Adipocyte (in vitro differentiated cells): ENCODE measurements around the gene CHTOP.
A peak's percentile ranks its signal among the peaks of the same experiment; 100 is the strongest.

Experiments used
- DNase-seq: peaks from one replicate; pipeline ENCODE4 v3.0.0-alpha.2; 2015; ENCODE audit warnings: low read depth
- H3K27me3 ChIP-seq: replicated peaks from 2 replicates; pipeline ENCODE4 v1.7.0; 2013; ENCODE audit warnings: mild to moderate bottlenecking, low read length, moderate library complexity; ENCODE audit not compliant: control insufficient read depth, insufficient read depth
- H3K36me3 ChIP-seq: 2 replicates; pipeline ENCODE4 v1.7.0; 2013; ENCODE audit warnings: low read length, mild to moderate bottlenecking, moderate library complexity; ENCODE audit not compliant: control insufficient read depth, insufficient read depth, severe bottlenecking
- H3K4me1 ChIP-seq: 2 replicates; pipeline ENCODE4 v1.7.0; 2013; ENCODE audit warnings: mild to moderate bottlenecking, low read length, moderate library complexity; ENCODE audit not compliant: control insufficient read depth, insufficient read depth
- H3K4me3 ChIP-seq: 2 replicates; pipeline ENCODE4 v1.7.0; 2013; ENCODE audit warnings: mild to moderate bottlenecking, low read length, moderate library complexity
- H3K9ac ChIP-seq: 2 replicates; pipeline ENCODE4 v1.7.0; 2013; ENCODE audit warnings: mild to moderate bottlenecking, low read length, moderate library complexity
- H3K9me3 ChIP-seq: 2 replicates; pipeline ENCODE4 v1.7.0; 2013; ENCODE audit warnings: mild to moderate bottlenecking, low read length, moderate library complexity; ENCODE audit not compliant: control insufficient read depth

CHTOP gene

DNA sequence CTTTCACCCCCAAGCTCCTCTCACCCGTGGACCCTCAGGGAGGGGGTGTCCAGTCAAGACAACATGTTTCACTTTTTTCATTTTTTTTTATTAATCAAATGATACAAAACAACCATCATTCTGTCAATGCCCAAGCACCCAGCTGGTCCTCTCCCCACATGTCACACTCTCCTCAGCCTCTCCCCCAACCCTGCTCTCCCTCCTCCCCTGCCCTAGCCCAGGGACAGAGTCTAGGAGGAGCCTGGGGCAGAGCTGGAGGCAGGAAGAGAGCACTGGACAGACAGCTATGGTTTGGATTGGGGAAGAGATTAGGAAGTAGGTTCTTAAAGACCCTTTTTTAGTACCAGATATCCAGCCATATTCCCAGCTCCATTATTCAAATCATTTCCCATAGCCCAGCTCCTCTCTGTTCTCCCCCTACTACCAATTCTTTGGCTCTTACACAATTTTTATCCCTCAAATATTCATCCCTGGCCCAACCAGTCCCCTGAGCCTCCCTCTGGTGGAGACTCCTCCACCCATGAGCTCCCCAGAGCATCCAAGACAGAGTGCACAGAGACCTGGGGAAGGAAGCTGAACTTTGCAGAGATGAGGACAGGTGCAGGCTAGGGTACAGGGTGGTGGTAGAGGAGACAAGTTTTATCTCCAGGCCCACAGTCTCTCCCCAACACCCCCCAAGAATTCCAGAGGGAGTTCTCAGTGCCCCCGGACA, 19.5 kb upstream of the CHTOP start:
- H3K9ac ChIP-seq: no peak overlapping the region
- peaks cover 49% of the 10 kb centered on the region for H3K4me1 ChIP-seq
- no peak for DNase-seq
- no peaks in the 10 kb centered on the region for H3K9me3 ChIP-seq
- no peak overlapping the region for H3K4me3 ChIP-seq
- no peaks in the 10 kb centered on the region for H3K27me3 ChIP-seq
- peaks cover 11% of the 10 kb centered on the region for H3K36me3 ChIP-seq

DNA sequence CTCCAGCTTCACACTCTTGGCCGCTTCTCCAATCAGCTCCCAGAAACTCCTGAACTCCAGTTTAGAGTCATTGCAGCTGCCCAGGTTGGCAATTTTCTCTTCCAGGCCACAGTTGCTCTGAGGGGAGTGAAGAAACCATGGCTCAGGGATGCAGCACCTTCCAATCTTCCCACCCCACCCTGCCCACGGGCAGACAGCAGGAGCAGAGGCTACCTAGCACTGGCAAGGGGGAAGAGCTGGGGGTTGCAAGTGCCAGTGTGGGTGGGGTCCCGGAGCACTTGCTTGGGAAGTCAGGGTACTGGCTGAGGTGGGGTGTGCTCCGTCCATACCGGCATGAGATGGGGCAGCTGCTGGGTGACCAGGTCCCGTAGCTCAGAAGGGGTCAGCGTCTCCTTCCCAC, 19.0 kb upstream of the CHTOP start:
- Histone ChIP-seq H3K27me3 (no peaks in the 10 kb centered on the region), H3K4me1 (peaks cover 43% of the 10 kb centered on the region), H3K9me3 (no peaks in the 10 kb centered on the region), H3K9ac (no peak overlapping the region), H3K36me3 (peaks cover 16% of the 10 kb centered on the region), H3K4me3 (no peak overlapping the region)
- no peak for DNase-seq

DNA sequence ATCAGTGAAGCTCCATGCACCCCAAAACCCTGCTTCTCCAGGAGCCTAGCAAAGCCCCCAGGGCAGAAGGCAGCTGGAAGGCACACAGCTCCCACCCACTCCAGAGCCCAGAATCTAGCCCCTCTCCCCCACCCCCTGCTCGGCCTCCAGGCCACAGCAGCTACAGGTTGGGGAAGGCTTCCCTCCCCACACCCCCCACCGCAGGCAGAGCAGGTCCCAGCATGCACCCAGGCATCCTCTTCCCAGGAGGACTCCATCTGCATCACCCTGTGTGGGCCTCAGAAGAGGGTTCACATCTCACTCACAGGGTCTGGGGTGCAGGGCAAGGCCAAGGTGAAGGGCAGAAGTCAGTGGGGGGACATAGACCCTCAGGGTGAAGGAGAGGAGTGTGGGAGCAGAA, 18.5 kb upstream of the CHTOP start:
- peaks cover 21% of the 10 kb centered on the region for H3K36me3 ChIP-seq
- DNase-seq: no peak
- H3K9me3 ChIP-seq: no peaks in the 10 kb centered on the region
- no peak overlapping the region for H3K4me3 ChIP-seq
- no peak overlapping the region for H3K9ac ChIP-seq
- H3K27me3 ChIP-seq: no peaks in the 10 kb centered on the region
- peaks cover 38% of the 10 kb centered on the region for H3K4me1 ChIP-seq

DNA sequence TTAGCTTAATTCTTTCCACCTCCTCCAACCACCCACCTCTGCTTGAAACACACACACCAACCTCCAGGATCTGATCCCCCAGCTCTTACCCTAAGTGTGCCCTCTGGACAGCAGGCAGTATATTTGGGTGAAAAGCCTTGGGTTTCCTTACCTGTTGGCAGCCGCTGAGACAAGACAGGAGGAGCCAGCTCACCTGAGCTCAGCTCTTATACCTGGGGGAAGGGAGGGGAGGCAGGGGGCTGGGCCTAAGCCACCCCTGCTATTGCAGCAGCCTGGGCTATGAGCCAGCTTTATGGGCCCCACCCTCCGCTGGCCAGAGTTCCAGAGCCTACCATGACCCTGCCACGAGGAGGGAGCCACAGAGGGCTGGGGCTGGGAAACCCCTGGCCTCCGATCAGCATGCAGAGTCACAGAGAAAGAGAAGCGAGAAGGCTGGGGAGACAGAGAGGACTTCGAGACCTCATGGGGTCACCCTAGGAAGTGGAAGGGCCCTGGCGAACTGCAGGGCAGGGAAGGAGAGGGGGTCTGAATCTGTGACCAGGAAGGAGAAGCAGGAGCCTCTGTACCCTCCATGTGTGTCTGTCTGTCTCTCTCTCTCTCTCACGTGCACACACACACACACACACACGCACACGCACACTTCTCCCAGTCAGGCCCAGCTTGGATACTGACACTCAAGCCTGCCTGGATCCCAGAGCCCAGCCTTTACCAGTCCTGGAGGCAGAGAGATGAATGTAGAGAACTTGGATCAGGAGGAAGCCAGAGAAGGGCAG, 17.5 kb upstream of the CHTOP start, which contains the start of gene S100A14:
TSS of gene S100A14 (minus strand) at position 182 of the 773 bp plus-strand sequence. CDS start 467 bp downstream, outside the sequence.
- Histone ChIP-seq H3K4me3 (no peak within 1 kb of the TSS), H3K9me3 (no peaks in the 10 kb centered on the region), H3K9ac (peak within 1 kb of the TSS; percentile 52), H3K36me3 (peaks cover 26% of the 10 kb centered on the region), H3K27me3 (no peaks in the 10 kb centered on the region), H3K4me1 (peaks cover 32% of the 10 kb centered on the region)
- DNase-seq: no peak

DNA sequence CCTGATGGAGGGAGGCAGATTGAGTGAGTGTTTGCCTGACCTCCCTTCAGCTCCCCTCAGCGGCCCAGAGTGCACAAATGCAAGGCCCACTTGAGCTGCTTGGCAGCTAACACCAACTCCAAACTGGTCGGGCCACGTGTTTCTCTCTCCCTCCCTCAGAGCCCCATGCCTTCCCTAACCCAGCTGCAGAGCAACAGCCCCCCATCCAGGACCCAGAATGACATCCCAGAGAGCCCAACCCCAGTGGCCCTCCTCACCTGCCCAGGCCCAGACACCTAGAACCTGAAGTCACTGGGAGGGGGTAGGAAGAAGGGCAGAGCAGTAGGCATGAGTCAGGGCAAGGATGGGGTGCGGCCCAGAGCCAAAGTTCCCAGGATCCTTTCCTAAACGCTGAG, 17.0 kb upstream of the CHTOP start:
- peak overlapping the region; percentile 52 for H3K9ac ChIP-seq
- peaks cover 27% of the 10 kb centered on the region for H3K4me1 ChIP-seq
- DNase-seq: no peak
- peaks cover 26% of the 10 kb centered on the region for H3K36me3 ChIP-seq
- H3K27me3 ChIP-seq: no peaks in the 10 kb centered on the region
- H3K9me3 ChIP-seq: no peaks in the 10 kb centered on the region
- H3K4me3 ChIP-seq: no peak overlapping the region

DNA sequence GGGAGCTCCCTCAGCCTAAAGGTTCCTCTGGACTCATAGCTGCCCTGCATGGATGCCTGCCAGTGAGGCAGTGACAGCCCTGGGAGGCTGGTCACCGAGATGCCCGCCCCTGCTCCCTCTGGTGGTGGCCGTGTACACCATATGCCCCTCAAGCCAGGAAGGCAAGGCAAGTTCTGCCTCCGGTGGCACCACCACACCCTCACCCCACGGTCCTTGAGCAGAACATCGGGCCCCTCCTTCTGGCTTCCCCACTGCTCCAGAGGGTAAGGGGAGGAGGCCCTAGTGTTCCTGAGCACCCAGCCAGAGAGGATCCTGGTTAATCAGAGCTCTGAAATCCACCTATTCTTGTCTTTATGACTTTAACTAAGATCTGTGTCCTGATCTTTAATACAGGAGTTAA, 16.2 kb upstream of the CHTOP start:
- Histone ChIP-seq H3K27me3 (no peaks in the 10 kb centered on the region), H3K36me3 (peaks cover 34% of the 10 kb centered on the region), H3K4me3 (no peak overlapping the region), H3K4me1 (peaks cover 32% of the 10 kb centered on the region), H3K9me3 (no peaks in the 10 kb centered on the region), H3K9ac (peak overlapping the region; percentile 56)
- no peak for DNase-seq

DNA sequence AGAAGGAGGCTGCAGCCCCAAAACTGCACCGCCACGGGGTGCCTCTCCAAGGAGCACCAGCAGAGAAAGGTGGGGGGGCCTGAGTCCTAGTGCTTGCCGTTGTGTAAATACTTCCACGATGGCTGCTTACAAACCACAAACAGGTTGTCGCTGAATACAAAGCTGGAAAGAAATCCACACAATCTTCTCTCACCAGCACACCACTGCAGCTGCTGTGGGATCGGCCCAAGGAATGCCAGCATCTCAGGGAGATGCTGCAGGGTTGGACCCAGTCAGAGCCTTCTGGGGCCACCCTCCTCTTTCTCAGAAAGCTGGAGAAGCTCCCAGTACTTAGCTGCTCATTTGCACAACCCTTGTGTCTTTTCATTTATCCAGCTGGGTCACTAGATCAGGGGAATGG, 14.7 kb upstream of the CHTOP start:
- Histone ChIP-seq H3K9me3 (no peaks in the 10 kb centered on the region), H3K27me3 (no peaks in the 10 kb centered on the region), H3K4me1 (peaks cover 37% of the 10 kb centered on the region), H3K9ac (no peak overlapping the region), H3K36me3 (peaks cover 40% of the 10 kb centered on the region), H3K4me3 (no peak overlapping the region)
- no peak for DNase-seq

DNA sequence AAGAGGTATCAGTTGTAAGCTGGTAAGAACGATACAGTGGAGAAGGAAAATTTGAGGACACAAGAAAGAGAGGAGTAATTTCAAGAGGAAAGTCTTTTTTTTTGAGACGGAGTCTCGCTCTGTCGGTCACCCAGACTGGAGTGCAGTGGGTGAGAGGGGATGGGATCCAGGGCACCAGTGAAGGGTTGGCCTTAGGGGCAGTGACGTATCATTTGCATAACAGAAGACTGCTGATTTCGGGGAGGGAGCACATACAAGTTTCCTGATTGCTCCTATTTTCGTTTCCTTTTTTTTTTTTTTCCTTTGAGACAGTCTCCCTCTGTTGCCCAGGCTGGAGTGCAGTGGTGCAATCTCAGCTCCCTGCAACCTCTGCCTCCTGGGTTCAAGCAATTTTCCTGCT, 10.8 kb upstream of the CHTOP start:
- no peak for DNase-seq
- H3K36me3 ChIP-seq: peaks cover 48% of the 10 kb centered on the region
- no peaks in the 10 kb centered on the region for H3K27me3 ChIP-seq
- no peak overlapping the region for H3K4me3 ChIP-seq
- H3K4me1 ChIP-seq: peaks cover 52% of the 10 kb centered on the region
- peak overlapping the region; percentile 59 for H3K9ac ChIP-seq
- no peaks in the 10 kb centered on the region for H3K9me3 ChIP-seq

DNA sequence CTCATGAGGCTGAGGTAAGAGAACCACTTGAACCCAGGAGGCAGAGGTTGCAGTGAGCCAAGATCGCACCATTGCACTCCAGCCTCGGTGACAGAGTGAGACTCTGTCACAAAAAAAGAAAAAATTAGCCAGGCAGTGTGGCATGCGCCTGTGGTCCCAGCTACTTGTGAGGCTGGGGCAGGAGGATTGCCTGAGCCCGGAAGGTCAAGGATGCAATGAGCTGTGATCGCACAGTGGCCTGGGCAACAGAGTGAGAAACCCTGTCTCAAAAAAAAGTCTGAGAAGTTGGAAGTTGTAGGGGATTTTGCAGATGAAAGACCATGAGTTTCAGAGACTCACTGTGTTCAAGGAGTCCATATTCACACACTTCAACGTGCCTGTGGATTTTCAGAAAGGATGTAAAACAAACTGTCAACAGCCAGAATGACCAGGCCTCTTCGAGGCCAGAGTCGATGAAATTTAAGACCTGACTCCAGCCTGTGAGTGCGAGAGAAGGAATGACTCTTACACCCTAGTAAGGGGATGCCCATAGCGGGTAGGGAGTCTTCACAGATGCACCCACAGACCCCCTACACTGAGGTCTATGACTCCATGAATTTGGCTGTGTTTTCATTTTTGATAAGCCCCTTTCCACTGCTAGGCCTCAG, 8.8 kb upstream of the CHTOP start:
- H3K9ac ChIP-seq: peak overlapping the region; percentile 34
- no peaks in the 10 kb centered on the region for H3K9me3 ChIP-seq
- no peaks in the 10 kb centered on the region for H3K27me3 ChIP-seq
- H3K36me3 ChIP-seq: peaks cover 30% of the 10 kb centered on the region
- peak overlapping the region; percentile 86 for H3K4me3 ChIP-seq
- no peak for DNase-seq
- H3K4me1 ChIP-seq: peaks cover 63% of the 10 kb centered on the region

DNA sequence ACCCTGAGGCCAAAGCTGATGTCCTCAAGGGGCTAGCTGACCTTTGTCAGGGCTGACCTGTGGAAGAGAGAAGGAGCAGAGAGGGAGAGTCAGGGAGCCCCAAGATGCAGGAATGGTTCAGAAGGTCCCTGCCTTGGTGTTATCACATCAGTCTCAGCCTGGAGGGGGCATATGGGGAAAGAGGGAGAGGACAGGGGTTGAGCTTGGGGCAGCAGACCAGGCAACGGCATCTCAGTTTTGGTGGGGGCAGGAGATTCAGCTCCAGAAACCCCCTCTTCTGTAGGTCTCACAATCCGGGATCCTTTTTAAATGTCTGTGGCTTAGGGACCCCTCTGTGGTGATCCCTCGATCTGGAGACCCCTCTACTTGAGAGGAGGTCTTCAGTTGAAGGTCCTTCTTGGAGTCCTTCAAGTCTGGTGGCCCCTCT, 7.4 kb upstream of the CHTOP start:
- H3K4me1 ChIP-seq: peaks cover 77% of the 10 kb centered on the region
- H3K9me3 ChIP-seq: no peaks in the 10 kb centered on the region
- peak overlapping the region; percentile 86 for H3K4me3 ChIP-seq
- no peak for DNase-seq
- peaks cover 22% of the 10 kb centered on the region for H3K36me3 ChIP-seq
- no peaks in the 10 kb centered on the region for H3K27me3 ChIP-seq
- H3K9ac ChIP-seq: peak overlapping the region; percentile 95
